KMS-11 (cell line): ENCODE results near the gene MOV10.

Experiments used
- H2AFZ ChIP-seq: fragments of 200-600 bp; sonication (generic); 2 replicates; pipeline ENCODE4 v1.6.1; 2016; ENCODE audit warnings: antibody characterized with exemption, mixed run types, low read depth
- H3K27ac ChIP-seq: fragments of 200-600 bp; sonication (generic); 2 replicates; pipeline ENCODE4 v1.6.1; 2016; ENCODE audit warnings: mild to moderate bottlenecking, mixed run types
- H3K27me3 ChIP-seq: fragments of 200-600 bp; sonication (generic); 2 replicates; pipeline ENCODE4 v1.6.1; 2017; ENCODE audit warnings: mild to moderate bottlenecking, low read depth, mixed run types, moderate library complexity; ENCODE audit not compliant: insufficient read depth
- H3K36me3 ChIP-seq: fragments of 200-600 bp; sonication (generic); 2 replicates; pipeline ENCODE4 v1.6.1; 2017; ENCODE audit warnings: mild to moderate bottlenecking, mixed run types; ENCODE audit not compliant: insufficient read depth
- H3K4me1 ChIP-seq: fragments of 200-600 bp; sonication (generic); 2 replicates; pipeline ENCODE4 v1.6.1; 2016; ENCODE audit warnings: mild to moderate bottlenecking, low read depth, mixed run types; ENCODE audit not compliant: poor library complexity, severe bottlenecking
- H3K4me2 ChIP-seq: fragments of 200-600 bp; sonication (generic); 2 replicates; pipeline ENCODE4 v1.7.0; 2016; ENCODE audit warnings: mild to moderate bottlenecking, mixed run types
- H3K4me3 ChIP-seq: fragments of 200-600 bp; sonication (generic); IDR thresholded peaks from 2 replicates; pipeline ENCODE4 v1.6.1; 2017; ENCODE audit warnings: low read depth, low read length, mixed read lengths; ENCODE audit not compliant: insufficient read depth
- H3K79me2 ChIP-seq: fragments of 200-600 bp; sonication (generic); 2 replicates; pipeline ENCODE4 v1.6.1; 2016; ENCODE audit warnings: low read depth, mixed run types; ENCODE audit not compliant: insufficient read depth
- H3K9ac ChIP-seq: fragments of 200-600 bp; sonication (generic); 2 replicates; pipeline ENCODE4 v1.6.1; 2016; ENCODE audit warnings: mild to moderate bottlenecking, mixed run types
- H4K20me1 ChIP-seq: fragments of 200-600 bp; sonication (generic); 2 replicates; pipeline ENCODE4 v1.6.1; 2016; ENCODE audit warnings: mild to moderate bottlenecking, mixed run types; ENCODE audit not compliant: insufficient read depth
- CTCF ChIP-seq: fragments of 200-600 bp; sonication (generic); conservative IDR thresholded peaks from 2 replicates; pipeline ENCODE4 v1.6.1; 2017; ENCODE audit warnings: low read depth, mild to moderate bottlenecking, antibody characterized with exemption, low read length, moderate library complexity, mixed read lengths

MOV10 gene

GRCh38 chr1:112687785-112688496 is 13.5 kb downstream of the MOV10 start:
- H3K4me3 ChIP-seq, result no peak overlapping the region
- TF ChIP-seq CTCF, result no peak
- no peaks in the 10 kb centered on the region for H3K79me2 ChIP-seq
- H3K27ac ChIP-seq, result no peak overlapping the region
- H3K27me3 ChIP-seq, result no peaks in the 10 kb centered on the region
- no peak overlapping the region for H2AFZ ChIP-seq
- no peaks in the 10 kb centered on the region for H4K20me1 ChIP-seq
- no peak overlapping the region for H3K4me2 ChIP-seq
- H3K36me3 ChIP-seq, result no peaks in the 10 kb centered on the region
- no peak overlapping the region for H3K9ac ChIP-seq
- H3K4me1 ChIP-seq, result no peaks in the 10 kb centered on the region

GRCh38 chr1:112688781-112689193 is 14.3 kb downstream of the MOV10 start:
- no peaks in the 10 kb centered on the region for H3K79me2 ChIP-seq
- H2AFZ ChIP-seq, result no peak overlapping the region
- no peaks in the 10 kb centered on the region for H4K20me1 ChIP-seq
- no peaks in the 10 kb centered on the region for H3K27me3 ChIP-seq
- no peaks in the 10 kb centered on the region for H3K36me3 ChIP-seq
- H3K4me1 ChIP-seq, result no peaks in the 10 kb centered on the region
- TF ChIP-seq CTCF, result no peak
- H3K27ac ChIP-seq, result no peak overlapping the region
- H3K4me2 ChIP-seq, result no peak overlapping the region
- no peak overlapping the region for H3K4me3 ChIP-seq
- H3K9ac ChIP-seq, result no peak overlapping the region

GRCh38 chr1:112689196-112689841 is 14.9 kb downstream of the MOV10 start:
- Histone ChIP-seq H3K4me1 (no peaks in the 10 kb centered on the region), H3K27me3 (no peaks in the 10 kb centered on the region), H3K27ac (no peak overlapping the region), H3K4me3 (no peak overlapping the region), H3K79me2 (no peaks in the 10 kb centered on the region), H3K36me3 (no peaks in the 10 kb centered on the region), H4K20me1 (no peaks in the 10 kb centered on the region), H3K9ac (no peak overlapping the region), H2AFZ (no peak overlapping the region), H3K4me2 (no peak overlapping the region)
- no peak for TF ChIP-seq CTCF

- Histone ChIP-seq H2AFZ (no peak overlapping the region), H4K20me1 (no peaks in the 10 kb centered on the region), H3K36me3 (no peaks in the 10 kb centered on the region), H3K27me3 (no peaks in the 10 kb centered on the region), H3K79me2 (no peaks in the 10 kb centered on the region), H3K4me1 (no peaks in the 10 kb centered on the region), H3K9ac (no peak overlapping the region), H3K4me2 (no peak overlapping the region), H3K27ac (no peak overlapping the region), H3K4me3 (no peak overlapping the region)
- TF ChIP-seq CTCF, result no peak
These were observed 15.4 kb downstream of the MOV10 start for GRCh38 chr1:112689842-112690237.
